Fibroblast of lung (primary cell): ENCODE data around the gene PCK2.

Experiments
- EZH2 ChIP-seq: IDR thresholded peaks from 2 replicates; pipeline ENCODE4 v1.5.1; 2012; ENCODE audit warnings: low read length, control low read depth, mild to moderate bottlenecking; ENCODE audit errors: missing control alignments
- TF ChIP-seq, protein P1 (sequence below), 2 donors: IDR thresholded peaks in 1 of 2; conservative IDR thresholded peaks in 1 of 2; 1 replicate in 1 of 2; 2 replicates in 1 of 2; pipeline ENCODE4 v1.5.1; 2011 to 2012; ENCODE audit warnings: low read length in 2 of 2, control low read depth in 1 of 2, inconsistent platforms in 1 of 2, low read depth in 1 of 2, mild to moderate bottlenecking in 1 of 2

DNA sequence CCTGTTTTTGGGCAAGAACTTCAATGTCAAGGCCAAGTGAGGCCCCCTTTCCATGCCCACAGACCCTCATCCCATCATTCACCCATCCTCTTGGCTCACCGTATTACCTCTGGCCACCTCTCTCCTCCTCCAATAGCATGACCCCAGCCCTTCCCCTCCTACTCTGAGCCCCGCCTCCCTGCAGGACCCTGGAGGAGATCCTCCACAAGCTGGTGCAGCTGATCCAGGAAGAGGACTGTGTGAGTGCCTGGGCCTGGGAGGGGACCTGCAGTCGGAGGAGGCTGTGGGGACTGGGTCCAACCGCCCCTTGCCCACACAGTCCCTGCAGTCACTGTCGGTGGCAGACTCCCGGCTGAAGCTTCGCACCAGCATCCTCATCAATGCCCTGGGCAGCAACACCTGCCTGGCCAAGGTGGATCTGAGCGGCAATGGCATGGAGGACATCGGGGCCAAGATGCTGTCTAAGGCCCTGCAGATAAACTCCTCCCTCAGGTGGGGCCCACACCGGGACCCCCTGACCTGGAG lies 35.1 kb upstream of the PCK2 start:
- TF ChIP-seq, protein P1, sequence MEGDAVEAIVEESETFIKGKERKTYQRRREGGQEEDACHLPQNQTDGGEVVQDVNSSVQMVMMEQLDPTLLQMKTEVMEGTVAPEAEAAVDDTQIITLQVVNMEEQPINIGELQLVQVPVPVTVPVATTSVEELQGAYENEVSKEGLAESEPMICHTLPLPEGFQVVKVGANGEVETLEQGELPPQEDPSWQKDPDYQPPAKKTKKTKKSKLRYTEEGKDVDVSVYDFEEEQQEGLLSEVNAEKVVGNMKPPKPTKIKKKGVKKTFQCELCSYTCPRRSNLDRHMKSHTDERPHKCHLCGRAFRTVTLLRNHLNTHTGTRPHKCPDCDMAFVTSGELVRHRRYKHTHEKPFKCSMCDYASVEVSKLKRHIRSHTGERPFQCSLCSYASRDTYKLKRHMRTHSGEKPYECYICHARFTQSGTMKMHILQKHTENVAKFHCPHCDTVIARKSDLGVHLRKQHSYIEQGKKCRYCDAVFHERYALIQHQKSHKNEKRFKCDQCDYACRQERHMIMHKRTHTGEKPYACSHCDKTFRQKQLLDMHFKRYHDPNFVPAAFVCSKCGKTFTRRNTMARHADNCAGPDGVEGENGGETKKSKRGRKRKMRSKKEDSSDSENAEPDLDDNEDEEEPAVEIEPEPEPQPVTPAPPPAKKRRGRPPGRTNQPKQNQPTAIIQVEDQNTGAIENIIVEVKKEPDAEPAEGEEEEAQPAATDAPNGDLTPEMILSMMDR (conservative IDR thresholded peaks at IDR 0.05 in 1 of 2, IDR thresholded peaks at IDR 0.05 in 1 of 2; ENCODE audit: low read depth in 1 of 2, low read length in 2 of 2) = no peak
- TF ChIP-seq EZH2 = no peak
